Measurements from ENCODE around the gene THRB. TPM values are rescaled to one million over a fixed set of nuclear protein-coding genes. Genes with fewer than 3 reads are reported as not detected.

THRB gene
- total RNA-seq, 1 donor from 2014 or later: 22.8 TPM

GRCh38 chr3:24514119-24514518, 19.5 kb upstream of the THRB start:
- H3K27ac ChIP-seq: no peak overlapping the region
- intact Hi-C loops (cut with DNase I): no loop called here
- H3K36me3 ChIP-seq: no peaks in the 10 kb centered on the region
- no peak for DNase-seq (ENCODE audit: extremely low spot score in 2 of 2)
- no peaks in the 10 kb centered on the region for H3K9me3 ChIP-seq
- no peaks in the 10 kb centered on the region for H3K4me1 ChIP-seq
- H3K27me3 ChIP-seq: no peaks in the 10 kb centered on the region
- H3K4me3 ChIP-seq: no peak overlapping the region
- TF ChIP-seq POLR2AphosphoS5 (IDR thresholded peaks at IDR 0.05; ENCODE audit: insufficient read depth in 1 of 2, low read depth in 1 of 2) (no peak), CTCF (IDR thresholded peaks at IDR 0.05) (no peak), POLR2A (IDR thresholded peaks at IDR 0.05) (no peak)

- H3K27me3 ChIP-seq: no peaks in the 10 kb centered on the region
- H3K4me1 ChIP-seq: no peaks in the 10 kb centered on the region
- no peak for DNase-seq (ENCODE audit: extremely low spot score in 2 of 2)
- no peak overlapping the region for H3K27ac ChIP-seq
- no peak for TF ChIP-seq CTCF (IDR thresholded peaks at IDR 0.05)
- no peak for TF ChIP-seq POLR2AphosphoS5 (IDR thresholded peaks at IDR 0.05; ENCODE audit: insufficient read depth in 1 of 2, low read depth in 1 of 2)
- no peak for TF ChIP-seq POLR2A (IDR thresholded peaks at IDR 0.05)
- no peaks in the 10 kb centered on the region for H3K36me3 ChIP-seq
- no peaks in the 10 kb centered on the region for H3K9me3 ChIP-seq
- intact Hi-C loops (cut with DNase I): no loop called here
- H3K4me3 ChIP-seq: no peak overlapping the region
These were observed 18.8 kb upstream of the THRB start for GRCh38 chr3:24513463-24513862.

- intact Hi-C loops (cut with DNase I): no loop called here
- no peaks in the 10 kb centered on the region for H3K9me3 ChIP-seq
- H3K36me3 ChIP-seq: no peaks in the 10 kb centered on the region
- no peak for DNase-seq (ENCODE audit: extremely low spot score in 2 of 2)
- no peak overlapping the region for H3K4me3 ChIP-seq
- TF ChIP-seq CTCF (IDR thresholded peaks at IDR 0.05) (no peak), POLR2A (IDR thresholded peaks at IDR 0.05) (no peak), POLR2AphosphoS5 (IDR thresholded peaks at IDR 0.05; ENCODE audit: insufficient read depth in 1 of 2, low read depth in 1 of 2) (no peak)
- H3K4me1 ChIP-seq: no peaks in the 10 kb centered on the region
- no peak overlapping the region for H3K27ac ChIP-seq
- no peaks in the 10 kb centered on the region for H3K27me3 ChIP-seq
These were observed 18.0 kb upstream of the THRB start for GRCh38 chr3:24512564-24513197.

GRCh38 chr3:24510030-24510648, 15.5 kb upstream of the THRB start:
- H3K36me3 ChIP-seq: no peaks in the 10 kb centered on the region
- H3K4me1 ChIP-seq: no peaks in the 10 kb centered on the region
- H3K27ac ChIP-seq: no peak overlapping the region
- intact Hi-C loops (cut with DNase I): no loop called here
- H3K9me3 ChIP-seq: no peaks in the 10 kb centered on the region
- TF ChIP-seq CTCF (IDR thresholded peaks at IDR 0.05): no peak
- no peak for TF ChIP-seq POLR2A (IDR thresholded peaks at IDR 0.05)
- TF ChIP-seq POLR2AphosphoS5 (IDR thresholded peaks at IDR 0.05; ENCODE audit: insufficient read depth in 1 of 2, low read depth in 1 of 2): no peak
- DNase-seq (ENCODE audit: extremely low spot score in 2 of 2): no peak
- H3K27me3 ChIP-seq: no peaks in the 10 kb centered on the region
- no peak overlapping the region for H3K4me3 ChIP-seq

- Histone ChIP-seq H3K27ac (no peak overlapping the region), H3K9me3 (no peaks in the 10 kb centered on the region), H3K36me3 (no peaks in the 10 kb centered on the region), H3K4me3 (no peak overlapping the region), H3K27me3 (no peaks in the 10 kb centered on the region), H3K4me1 (no peaks in the 10 kb centered on the region)
- TF ChIP-seq POLR2AphosphoS5 (IDR thresholded peaks at IDR 0.05; ENCODE audit: insufficient read depth in 1 of 2, low read depth in 1 of 2) (peak in 1 of 2 donors; percentile 53), POLR2A (IDR thresholded peaks at IDR 0.05) (no peak)
- intact Hi-C loops (cut with DNase I): no loop called here
- DNase-seq (ENCODE audit: extremely low spot score in 2 of 2): no peak
These were observed 13.8 kb upstream of the THRB start for GRCh38 chr3:24508423-24508839.

Data from vagina (tissue), 2 donors.